ENCODE results near the gene LYSET.
"Not testable (repeated sequence)": the region's sequence is repeated elsewhere in the genome, so short reads cannot be mapped to it uniquely, and the experiment has no call there.

Gene LYSET

GRCh38 chr14:93184391-93185348 is at the start of gene LYSET, which contains the start of gene MOAP1:
Gene LYSET (plus strand): TSS chr14:93185317. CDS start chr14:93185406, 89 bp downstream.
Gene MOAP1 (minus strand): TSS chr14:93184897. CDS start chr14:93184242, 655 bp downstream.
- peak; percentile 20 for DNase-seq (ENCODE audit: low read depth)

GRCh38 chr14:93135399-93135798 is 49.7 kb upstream of the LYSET start:
- no peak for DNase-seq (ENCODE audit: low read depth)

GRCh38 chr14:93136009-93136408 is 49.1 kb upstream of the LYSET start:
- no peak for DNase-seq (ENCODE audit: low read depth)

- not testable (repeated sequence) for DNase-seq (ENCODE audit: low read depth)
Measured at GRCh38 chr14:93136508-93136907, 48.6 kb upstream of the LYSET start.

- no peak for DNase-seq (ENCODE audit: low read depth)
Measured at GRCh38 chr14:93137864-93138263, 47.3 kb upstream of the LYSET start.

GRCh38 chr14:93142854-93143652 is 42.1 kb upstream of the LYSET start:
- no peak for DNase-seq (ENCODE audit: low read depth)

- no peak for DNase-seq (ENCODE audit: low read depth)
Measured at GRCh38 chr14:93146119-93146518, 39.0 kb upstream of the LYSET start.

- DNase-seq (ENCODE audit: low read depth) = no peak
Measured at GRCh38 chr14:93148979-93149378, 36.1 kb upstream of the LYSET start.

GRCh38 chr14:93150227-93151208 is 34.6 kb upstream of the LYSET start:
- no peak for DNase-seq (ENCODE audit: low read depth)

GRCh38 chr14:93153121-93153520 is 32.0 kb upstream of the LYSET start:
- DNase-seq (ENCODE audit: low read depth) = no peak

GRCh38 chr14:93155667-93156066 is 29.4 kb upstream of the LYSET start:
- DNase-seq (ENCODE audit: low read depth) = no peak

- DNase-seq (ENCODE audit: low read depth) = no peak
Measured at GRCh38 chr14:93156693-93157369, 28.3 kb upstream of the LYSET start.

- DNase-seq (ENCODE audit: low read depth) = not testable (repeated sequence)
Measured at GRCh38 chr14:93158349-93158748, 26.8 kb upstream of the LYSET start.

- DNase-seq (ENCODE audit: low read depth) = not testable (repeated sequence)
Measured at GRCh38 chr14:93159625-93160352, 25.3 kb upstream of the LYSET start.

- DNase-seq (ENCODE audit: low read depth) = no peak
Measured at GRCh38 chr14:93160353-93160801, 24.7 kb upstream of the LYSET start.

- no peak for DNase-seq (ENCODE audit: low read depth)
Measured at GRCh38 chr14:93161411-93161940, 23.6 kb upstream of the LYSET start.

GRCh38 chr14:93163564-93163963 is 21.6 kb upstream of the LYSET start:
- DNase-seq (ENCODE audit: low read depth) = no peak

- not testable (repeated sequence) for DNase-seq (ENCODE audit: low read depth)
Measured at GRCh38 chr14:93165271-93166265, 19.5 kb upstream of the LYSET start.

- DNase-seq (ENCODE audit: low read depth) = not testable (repeated sequence)
Measured at GRCh38 chr14:93168610-93169009, 16.5 kb upstream of the LYSET start.
